GM04504 (cell line): ENCODE data around the gene KRT78.
"Not testable (repeated sequence)": the region's sequence is repeated elsewhere in the genome, so short reads cannot be mapped to it uniquely, and the experiment has no call there.

Experiments used
- DNase-seq: peaks from one replicate; pipeline ENCODE4 v3.0.0-alpha.2; 2012; ENCODE audit warnings: low read depth

The KRT78 gene

GRCh38 chr12:52848661-52849255, at the start of gene KRT78:
KRT78 (minus strand) TSS chr12:52848994; CDS start chr12:52848930, 64 bp downstream.
- no peak for DNase-seq

GRCh38 chr12:52896190-52897100, 47.7 kb upstream of the KRT78 start:
- no peak for DNase-seq

GRCh38 chr12:52895726-52896189, 47.0 kb upstream of the KRT78 start:
- no peak for DNase-seq

GRCh38 chr12:52892974-52893373, 44.2 kb upstream of the KRT78 start:
- no peak for DNase-seq

- no peak for DNase-seq
Observed at GRCh38 chr12:52892207-52892852, 43.5 kb upstream of the KRT78 start.

GRCh38 chr12:52891044-52891443, 42.2 kb upstream of the KRT78 start:
- DNase-seq: no peak

- no peak for DNase-seq
Observed at GRCh38 chr12:52890417-52890816, 41.6 kb upstream of the KRT78 start.

- no peak for DNase-seq
Observed at GRCh38 chr12:52884526-52885293, 35.9 kb upstream of the KRT78 start.

GRCh38 chr12:52880499-52880898, 31.7 kb upstream of the KRT78 start:
- not testable (repeated sequence) for DNase-seq

GRCh38 chr12:52879394-52880351, 30.9 kb upstream of the KRT78 start:
- no peak for DNase-seq

GRCh38 chr12:52878507-52879393, 30.0 kb upstream of the KRT78 start:
- no peak for DNase-seq

- DNase-seq: no peak
Observed at GRCh38 chr12:52877242-52877641, 28.4 kb upstream of the KRT78 start.

GRCh38 chr12:52876372-52876771, 27.6 kb upstream of the KRT78 start:
- DNase-seq: no peak

- no peak for DNase-seq
Observed at GRCh38 chr12:52874573-52875435, 26.0 kb upstream of the KRT78 start.

- DNase-seq: peak; percentile 88
Observed at GRCh38 chr12:52873832-52874572, 25.2 kb upstream of the KRT78 start.

GRCh38 chr12:52873513-52873831, 24.7 kb upstream of the KRT78 start:
- DNase-seq: no peak

- no peak for DNase-seq
Observed at GRCh38 chr12:52872644-52873389, 24.0 kb upstream of the KRT78 start.
